Measurements from ENCODE around the gene OSMR. TPM values are rescaled to one million over a fixed set of nuclear protein-coding genes. Genes with fewer than 3 reads are reported as not detected.

The OSMR gene
- total and polyA plus RNA-seq, 2 donors (not counting 1 experiment from before 2014, with no cell fraction given): not detected

DNA sequence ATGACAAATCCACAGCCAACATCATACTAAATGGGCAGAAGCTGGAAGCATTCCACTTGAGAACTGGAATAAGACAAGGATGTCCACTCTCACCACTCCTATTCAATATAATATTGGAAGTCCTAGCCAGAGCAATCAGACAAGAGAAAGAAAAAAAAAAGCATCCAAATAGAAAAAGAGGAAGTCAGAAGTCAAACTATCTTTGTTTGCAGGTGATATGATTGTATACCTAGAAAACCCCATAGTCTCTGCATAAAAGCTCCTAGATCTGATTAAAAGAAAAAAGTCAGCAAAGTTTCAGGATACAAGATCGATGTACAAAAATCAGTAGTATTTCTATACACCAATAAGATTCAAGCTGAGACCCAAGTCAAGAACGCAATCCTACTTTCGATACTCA, 66.1 kb downstream of the OSMR start:
- WGBS (ENCODE audit: insufficient coverage): 100% methylated on average over 1 of the region's 3 CpGs
- Histone ChIP-seq H4K20me1 (ENCODE audit: control insufficient read depth, insufficient read depth, low read length, poor library complexity, severe bottlenecking) (no peaks in the 10 kb centered on the region), H3K36me3 (replicated peaks in 1 of 2; ENCODE audit: control extremely low read depth in 1 of 2, control insufficient read depth in 1 of 2, extremely low read depth in 1 of 2, insufficient read depth in 2 of 2, low read length in 1 of 2) (no peaks in the 10 kb centered on the region), H3K27ac (ENCODE audit: low read length in 2 of 2) (no peak overlapping the region), H3K9ac (ENCODE audit: low read length) (no peak overlapping the region), H3K4me2 (replicated peaks; ENCODE audit: low read depth, low read length, poor library complexity, severe bottlenecking) (no peak overlapping the region), H3K9me3 (ENCODE audit: control extremely low read depth in 1 of 3, control insufficient read depth in 2 of 3, insufficient read depth in 1 of 3, low read length in 2 of 3) (peaks cover 0 to 16% (median 7%) of the 10 kb centered on the region in 3 donors), H3K79me2 (ENCODE audit: control insufficient read depth, insufficient read depth, low read length) (no peaks in the 10 kb centered on the region), H3K4me1 (ENCODE audit: control insufficient read depth in 2 of 2, insufficient read depth in 2 of 2, low read length in 2 of 2) (no peaks in the 10 kb centered on the region), H3K27me3 (replicated peaks in 1 of 4; ENCODE audit: control extremely low read depth in 1 of 4, control insufficient read depth in 3 of 4, insufficient read depth in 4 of 4, low read length in 3 of 4) (peaks cover 0 to 10% (median 0%) of the 10 kb centered on the region in 4 experiments), H3K4me3 (ENCODE audit: control extremely low read depth in 1 of 5, extremely low read depth in 1 of 5, insufficient read depth in 1 of 5, low read depth in 2 of 5, low read length in 4 of 5) (no peak overlapping the region), H2AFZ (ENCODE audit: insufficient read depth, low read depth, low read length, poor library complexity, severe bottlenecking) (no peak overlapping the region)
- intact Hi-C loops (cut with micrococcal nuclease): no loop called here
- ChIA-PET POLR2A (no interaction called here), CTCF (interaction anchor here (0.7 kb wide), 1 partner anchor 93 kb away, joined by 5 read pairs; no protein-coding TSS in a partner anchor)
- ATAC-seq (ENCODE audit: low read depth): no peak
- Mint-ChIP-seq H3K4me1 (no peaks in the 10 kb centered on the region), H3K27me3 (peaks cover 32% of the 10 kb centered on the region), H3K9me3 (ENCODE audit: insufficient read depth) (peaks cover 19% of the 10 kb centered on the region), H3K4me3 (no peak overlapping the region), H3K27ac (no peak overlapping the region)
- no peak for DNase-seq
- TF ChIP-seq, protein P1, sequence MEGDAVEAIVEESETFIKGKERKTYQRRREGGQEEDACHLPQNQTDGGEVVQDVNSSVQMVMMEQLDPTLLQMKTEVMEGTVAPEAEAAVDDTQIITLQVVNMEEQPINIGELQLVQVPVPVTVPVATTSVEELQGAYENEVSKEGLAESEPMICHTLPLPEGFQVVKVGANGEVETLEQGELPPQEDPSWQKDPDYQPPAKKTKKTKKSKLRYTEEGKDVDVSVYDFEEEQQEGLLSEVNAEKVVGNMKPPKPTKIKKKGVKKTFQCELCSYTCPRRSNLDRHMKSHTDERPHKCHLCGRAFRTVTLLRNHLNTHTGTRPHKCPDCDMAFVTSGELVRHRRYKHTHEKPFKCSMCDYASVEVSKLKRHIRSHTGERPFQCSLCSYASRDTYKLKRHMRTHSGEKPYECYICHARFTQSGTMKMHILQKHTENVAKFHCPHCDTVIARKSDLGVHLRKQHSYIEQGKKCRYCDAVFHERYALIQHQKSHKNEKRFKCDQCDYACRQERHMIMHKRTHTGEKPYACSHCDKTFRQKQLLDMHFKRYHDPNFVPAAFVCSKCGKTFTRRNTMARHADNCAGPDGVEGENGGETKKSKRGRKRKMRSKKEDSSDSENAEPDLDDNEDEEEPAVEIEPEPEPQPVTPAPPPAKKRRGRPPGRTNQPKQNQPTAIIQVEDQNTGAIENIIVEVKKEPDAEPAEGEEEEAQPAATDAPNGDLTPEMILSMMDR (IDR thresholded peaks at IDR 0.05): no peak
- no peak for TF ChIP-seq EZH2 (IDR thresholded peaks at IDR 0.05; ENCODE audit: borderline replicate concordance, insufficient read depth, low read depth, low read length, poor library complexity, severe bottlenecking)

DNA sequence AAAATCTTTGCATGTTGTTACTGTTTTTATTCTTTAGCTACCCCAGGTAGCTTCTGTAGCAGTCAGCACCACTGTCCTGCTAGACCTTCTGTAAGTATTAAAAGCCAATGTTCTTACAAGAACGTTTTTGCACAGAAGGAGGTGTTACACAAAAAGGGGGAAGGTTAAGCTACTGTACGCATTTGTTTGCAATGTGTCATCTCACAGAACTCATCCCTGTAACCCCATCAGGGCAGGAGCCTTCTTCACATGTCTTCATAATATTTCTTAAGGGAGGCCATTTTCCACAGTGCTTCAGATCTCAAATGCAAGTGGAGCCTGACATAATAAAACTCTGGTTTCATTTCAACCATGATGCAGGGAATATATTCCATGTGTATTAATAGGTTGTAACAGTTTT, 67.9 kb downstream of the OSMR start:
- Histone ChIP-seq H3K36me3 (replicated peaks in 1 of 2; ENCODE audit: control extremely low read depth in 1 of 2, control insufficient read depth in 1 of 2, extremely low read depth in 1 of 2, insufficient read depth in 2 of 2, low read length in 1 of 2) (no peaks in the 10 kb centered on the region), H3K27me3 (replicated peaks in 1 of 4; ENCODE audit: control extremely low read depth in 1 of 4, control insufficient read depth in 3 of 4, insufficient read depth in 4 of 4, low read length in 3 of 4) (no peaks in the 10 kb centered on the region), H4K20me1 (ENCODE audit: control insufficient read depth, insufficient read depth, low read length, poor library complexity, severe bottlenecking) (no peaks in the 10 kb centered on the region), H3K4me3 (ENCODE audit: control extremely low read depth in 1 of 5, extremely low read depth in 1 of 5, insufficient read depth in 1 of 5, low read depth in 2 of 5, low read length in 4 of 5) (no peak overlapping the region), H2AFZ (ENCODE audit: insufficient read depth, low read depth, low read length, poor library complexity, severe bottlenecking) (no peak overlapping the region), H3K4me1 (ENCODE audit: control insufficient read depth in 2 of 2, insufficient read depth in 2 of 2, low read length in 2 of 2) (no peaks in the 10 kb centered on the region), H3K27ac (ENCODE audit: low read length in 2 of 2) (no peak overlapping the region), H3K79me2 (ENCODE audit: control insufficient read depth, insufficient read depth, low read length) (no peaks in the 10 kb centered on the region), H3K9me3 (ENCODE audit: control extremely low read depth in 1 of 3, control insufficient read depth in 2 of 3, insufficient read depth in 1 of 3, low read length in 2 of 3) (peaks cover 0 to 7% (median 0%) of the 10 kb centered on the region in 3 donors), H3K9ac (ENCODE audit: low read length) (no peak overlapping the region), H3K4me2 (replicated peaks; ENCODE audit: low read depth, low read length, poor library complexity, severe bottlenecking) (no peak overlapping the region)
- ATAC-seq (ENCODE audit: low read depth): no peak
- intact Hi-C loops (cut with micrococcal nuclease): no loop called here
- TF ChIP-seq, protein P1 (IDR thresholded peaks at IDR 0.05): no peak
- TF ChIP-seq EZH2 (IDR thresholded peaks at IDR 0.05; ENCODE audit: borderline replicate concordance, insufficient read depth, low read depth, low read length, poor library complexity, severe bottlenecking): no peak
- WGBS (ENCODE audit: insufficient coverage): no CpG with 5 or more reads among the region's 2 CpGs
- CTCF ChIA-PET: interaction anchor here (1.3 to 1.4 kb wide), 2 partner anchors 8 to 472 kb away, joined by 3 read pairs; no protein-coding TSS in a partner anchor
- POLR2A ChIA-PET: no interaction called here
- H3K9me3 Mint-ChIP-seq (ENCODE audit: insufficient read depth): peaks cover 17% of the 10 kb centered on the region
- H3K27ac Mint-ChIP-seq: no peak overlapping the region
- no peaks in the 10 kb centered on the region for H3K4me1 Mint-ChIP-seq
- no peak for DNase-seq
- peaks cover 40% of the 10 kb centered on the region for H3K27me3 Mint-ChIP-seq
- H3K4me3 Mint-ChIP-seq: no peak overlapping the region
